HUES48 (cell line): Measurements from ENCODE around the gene SPIB.

Experiments used
- H3K27ac ChIP-seq: one replicate; pipeline ENCODE4 v1.7.0; 2013; ENCODE audit warnings: low read depth, low read length, inconsistent platforms
- H3K27me3 ChIP-seq: 2 replicates; pipeline ENCODE4 v1.6.1; 2013; ENCODE audit warnings: mild to moderate bottlenecking, low read length; ENCODE audit not compliant: control insufficient read depth, insufficient read depth
- H3K36me3 ChIP-seq: 2 replicates; pipeline ENCODE4 v1.6.1; 2013; ENCODE audit warnings: low read length; ENCODE audit not compliant: control insufficient read depth, insufficient read depth
- H3K4me1 ChIP-seq: 2 replicates; pipeline ENCODE4 v1.6.1; 2013; ENCODE audit warnings: mild to moderate bottlenecking, low read length; ENCODE audit not compliant: control insufficient read depth, insufficient read depth
- H3K4me3 ChIP-seq: 2 replicates; pipeline ENCODE4 v1.5.1; 2013; ENCODE audit warnings: mild to moderate bottlenecking, low read depth, low read length
- H3K9ac ChIP-seq: 2 replicates; pipeline ENCODE4 v1.6.1; 2013; ENCODE audit warnings: mild to moderate bottlenecking, low read depth, low read length, moderate library complexity
- H3K9me3 ChIP-seq: 2 replicates; pipeline ENCODE4 v1.6.1; 2013; ENCODE audit warnings: low read length; ENCODE audit not compliant: control insufficient read depth, insufficient read depth

The SPIB gene

GRCh38 chr19:50449236-50449899 is 30.6 kb downstream of the SPIB start:
- no peaks in the 10 kb centered on the region for H3K27me3 ChIP-seq
- peaks cover 3% of the 10 kb centered on the region; the same call in 1 of the 2 replicates for H3K4me1 ChIP-seq
- no peak overlapping the region for H3K27ac ChIP-seq
- H3K4me3 ChIP-seq: no peak overlapping the region
- H3K9me3 ChIP-seq: no peaks in the 10 kb centered on the region
- no peak overlapping the region for H3K9ac ChIP-seq
- H3K36me3 ChIP-seq: no peaks in the 10 kb centered on the region

- Histone ChIP-seq H3K4me1 (peaks cover 3% of the 10 kb centered on the region; the same call in 1 of the 2 replicates), H3K9me3 (no peaks in the 10 kb centered on the region), H3K4me3 (no peak overlapping the region), H3K36me3 (no peaks in the 10 kb centered on the region), H3K27me3 (no peaks in the 10 kb centered on the region), H3K27ac (no peak overlapping the region), H3K9ac (no peak overlapping the region)
Observed at GRCh38 chr19:50450369-50451222, 31.9 kb downstream of the SPIB start.

DNA sequence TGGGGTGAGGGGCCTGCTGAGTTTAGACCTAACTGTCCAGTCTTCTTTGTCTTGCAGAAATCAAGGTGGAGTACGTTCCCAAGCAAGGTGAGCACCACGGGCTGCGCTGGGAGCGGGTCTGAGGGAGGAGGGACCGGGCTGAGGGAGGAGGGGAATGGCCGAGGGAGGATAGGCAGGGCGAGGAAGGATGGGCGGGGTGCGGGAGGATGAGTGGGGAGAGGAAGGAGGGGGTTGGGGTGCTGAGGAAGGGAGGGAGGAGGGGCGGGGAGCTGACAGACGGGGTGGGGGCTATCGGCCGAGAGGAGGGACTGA is 32.4 kb downstream of the SPIB start:
- H3K4me3 ChIP-seq: no peak overlapping the region
- H3K27me3 ChIP-seq: no peaks in the 10 kb centered on the region
- H3K27ac ChIP-seq: no peak overlapping the region
- peaks cover 3% of the 10 kb centered on the region; the same call in 1 of the 2 replicates for H3K4me1 ChIP-seq
- H3K36me3 ChIP-seq: no peaks in the 10 kb centered on the region
- no peaks in the 10 kb centered on the region for H3K9me3 ChIP-seq
- no peak overlapping the region for H3K9ac ChIP-seq

DNA sequence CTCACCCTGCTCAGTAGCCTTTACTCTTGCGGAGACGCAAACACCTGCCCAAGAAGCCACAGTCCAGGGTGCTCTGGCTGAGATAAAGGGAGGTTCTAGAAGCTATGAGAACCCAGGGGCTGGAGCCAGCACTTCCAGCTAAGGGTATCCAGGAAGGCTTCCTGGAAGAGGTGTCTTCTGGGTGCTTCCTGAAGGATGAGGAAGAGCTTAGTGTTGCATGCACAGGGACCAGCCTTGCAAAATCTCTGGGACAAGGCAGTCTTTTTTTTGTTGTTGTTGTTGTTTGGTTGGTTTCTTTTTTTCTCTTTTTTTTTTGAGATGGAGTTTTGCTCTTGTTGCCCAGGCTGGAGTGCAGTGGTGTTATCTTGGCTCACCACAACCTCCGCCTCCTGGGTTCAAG is 34.5 kb downstream of the SPIB start:
- Histone ChIP-seq H3K4me1 (peaks cover 3% of the 10 kb centered on the region; the same call in 1 of the 2 replicates), H3K9ac (no peak overlapping the region), H3K4me3 (no peak overlapping the region), H3K36me3 (no peaks in the 10 kb centered on the region), H3K27me3 (no peaks in the 10 kb centered on the region), H3K27ac (no peak overlapping the region), H3K9me3 (no peaks in the 10 kb centered on the region)

- H3K4me3 ChIP-seq: no peak overlapping the region
- H3K27me3 ChIP-seq: no peaks in the 10 kb centered on the region
- H3K27ac ChIP-seq: no peak overlapping the region
- H3K36me3 ChIP-seq: no peaks in the 10 kb centered on the region
- H3K9ac ChIP-seq: no peak overlapping the region
- peaks cover under 1% of the 10 kb centered on the region; the same call in 1 of the 2 replicates for H3K4me1 ChIP-seq
- H3K9me3 ChIP-seq: no peaks in the 10 kb centered on the region
Observed at GRCh38 chr19:50455992-50456391, 37.3 kb downstream of the SPIB start.

DNA sequence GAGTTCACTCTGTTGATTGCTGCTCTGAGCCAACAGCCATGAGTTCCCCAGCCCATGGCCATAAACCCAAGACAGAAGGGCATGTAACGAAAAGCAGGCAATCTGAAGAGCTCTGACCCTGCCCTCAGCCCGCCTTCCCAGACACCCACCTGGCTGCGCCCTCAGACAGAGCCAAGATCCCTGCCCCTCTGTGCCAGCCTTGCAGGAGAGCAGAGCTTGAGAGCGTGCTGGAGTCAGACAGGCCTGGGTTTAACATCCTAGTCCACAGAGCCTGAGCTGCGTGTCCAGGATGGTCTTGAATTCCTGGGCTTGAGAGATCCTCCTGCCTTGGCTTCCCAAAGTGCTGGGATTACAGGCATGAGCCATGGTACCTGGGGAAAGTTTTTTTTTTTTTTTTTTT is 38.6 kb downstream of the SPIB start:
- Histone ChIP-seq H3K27me3 (no peaks in the 10 kb centered on the region), H3K36me3 (no peaks in the 10 kb centered on the region), H3K9ac (no peak overlapping the region), H3K4me3 (no peak overlapping the region), H3K9me3 (no peaks in the 10 kb centered on the region), H3K4me1 (no peaks in the 10 kb centered on the region), H3K27ac (no peak overlapping the region)

DNA sequence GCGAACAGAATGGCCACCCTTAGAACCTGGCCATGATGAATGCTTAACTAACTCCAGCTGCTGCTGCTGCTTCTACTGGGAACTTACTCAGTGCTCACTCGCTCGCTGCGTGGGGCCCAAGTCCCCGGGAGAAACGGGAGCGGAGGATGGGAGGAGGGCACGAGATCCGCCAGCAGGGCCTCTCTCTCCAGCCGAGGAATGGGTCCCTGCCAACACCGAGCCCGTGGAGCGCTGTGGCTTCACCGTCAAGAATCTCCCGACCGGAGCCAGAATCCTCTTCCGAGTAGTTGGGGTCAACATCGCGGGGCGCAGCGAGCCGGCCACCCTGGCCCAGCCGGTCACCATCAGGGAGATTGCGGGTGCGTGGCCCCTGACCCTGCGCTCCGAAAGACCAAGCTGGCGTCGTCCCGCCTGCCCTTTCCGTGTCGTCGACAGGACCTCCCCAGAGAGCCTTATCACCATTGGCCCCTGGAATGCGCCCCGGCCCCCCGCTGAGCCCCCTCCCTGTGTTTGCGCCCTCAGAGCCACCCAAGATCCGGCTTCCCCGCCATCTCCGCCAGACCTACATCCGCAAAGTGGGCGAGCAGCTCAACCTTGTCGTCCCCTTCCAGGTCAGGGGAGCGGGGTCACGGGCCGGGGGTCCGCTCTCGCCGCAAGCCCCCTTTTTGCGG is 39.8 kb downstream of the SPIB start:
- H3K4me3 ChIP-seq: no peak overlapping the region
- H3K27ac ChIP-seq: no peak overlapping the region
- H3K4me1 ChIP-seq: no peaks in the 10 kb centered on the region
- H3K9me3 ChIP-seq: no peaks in the 10 kb centered on the region
- H3K27me3 ChIP-seq: no peaks in the 10 kb centered on the region
- no peak overlapping the region for H3K9ac ChIP-seq
- H3K36me3 ChIP-seq: no peaks in the 10 kb centered on the region

DNA sequence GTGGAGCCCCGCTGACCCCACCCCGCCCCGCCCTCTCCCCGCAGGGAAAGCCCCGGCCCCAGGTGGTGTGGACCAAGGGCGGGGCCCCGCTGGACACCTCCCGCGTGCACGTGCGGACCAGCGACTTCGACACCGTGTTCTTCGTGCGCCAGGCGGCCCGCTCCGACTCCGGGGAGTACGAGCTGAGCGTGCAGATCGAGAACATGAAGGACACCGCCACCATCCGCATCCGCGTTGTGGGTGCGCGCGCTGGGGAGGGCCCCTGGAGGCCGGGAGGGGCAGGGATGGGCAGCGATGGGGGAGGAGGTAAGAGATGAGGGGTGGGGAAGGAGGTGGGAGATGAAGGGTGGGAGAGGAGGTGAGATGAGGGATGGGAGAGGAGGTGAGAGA is 40.3 kb downstream of the SPIB start:
- no peak overlapping the region for H3K27ac ChIP-seq
- H3K9me3 ChIP-seq: no peaks in the 10 kb centered on the region
- no peaks in the 10 kb centered on the region for H3K27me3 ChIP-seq
- H3K4me3 ChIP-seq: no peak overlapping the region
- H3K9ac ChIP-seq: no peak overlapping the region
- H3K4me1 ChIP-seq: no peaks in the 10 kb centered on the region
- H3K36me3 ChIP-seq: no peaks in the 10 kb centered on the region

DNA sequence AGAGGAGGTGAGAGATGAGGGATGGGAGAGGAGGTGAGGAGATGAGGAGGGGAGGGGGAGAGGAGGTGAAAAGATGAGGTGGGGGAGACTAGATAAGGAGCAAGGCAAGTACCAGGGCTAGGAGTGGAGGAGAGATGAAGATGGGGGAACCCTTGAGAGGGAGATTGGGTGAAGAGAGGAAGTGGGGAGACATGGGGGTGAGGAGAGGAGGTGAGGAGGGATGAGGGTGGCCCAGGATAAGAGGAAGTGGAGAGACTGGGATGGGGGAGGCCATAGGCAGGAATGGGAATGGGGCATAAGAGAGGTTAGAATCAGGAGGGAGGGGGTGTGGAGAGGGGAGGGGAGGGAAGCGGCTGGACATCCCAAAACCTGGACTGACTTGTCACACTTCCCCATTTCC is 40.9 kb downstream of the SPIB start:
- Histone ChIP-seq H3K9ac (no peak overlapping the region), H3K9me3 (no peaks in the 10 kb centered on the region), H3K27ac (no peak overlapping the region), H3K27me3 (no peaks in the 10 kb centered on the region), H3K4me3 (no peak overlapping the region), H3K4me1 (no peaks in the 10 kb centered on the region), H3K36me3 (no peaks in the 10 kb centered on the region)

- H3K9me3 ChIP-seq: no peaks in the 10 kb centered on the region
- no peak overlapping the region for H3K9ac ChIP-seq
- H3K27me3 ChIP-seq: no peaks in the 10 kb centered on the region
- H3K4me1 ChIP-seq: no peaks in the 10 kb centered on the region
- H3K27ac ChIP-seq: no peak overlapping the region
- no peaks in the 10 kb centered on the region for H3K36me3 ChIP-seq
- H3K4me3 ChIP-seq: no peak overlapping the region
Observed at GRCh38 chr19:50460161-50460765, 41.5 kb downstream of the SPIB start.
